IMR-90 (cell line): ENCODE data around the gene KRTAP10-3. TPM values are rescaled to one million over a fixed set of nuclear protein-coding genes. Genes with fewer than 3 reads are reported as not detected.

Source experiments
- ATAC-seq: fragments of 200-7000 bp; cut with Tn5 transposase; 2 replicates; pipeline ENCODE4 v1.9.1; 2020; ENCODE audit warnings: low read depth, mild to moderate bottlenecking, moderate library complexity
- BruUV-seq: library from RNA; stranded (reverse); fragments of 400-500 nt; replicated peaks from 2 replicates; lab custom pipeline; 2021; lab: Mats Ljungman, UMichigan
- CTCF ChIA-PET: fragments of 300-600 bp; formaldehyde crosslinking; extraction: SDS; loops from one replicate; lab custom pipeline; 2021; ENCODE audit warnings: antibody characterized with exemption; lab: Yijun Ruan, JAX
- POLR2A ChIA-PET: fragments of 300-600 bp; sonication (Branson Sonifier 250); formaldehyde crosslinking; loops from one replicate; lab custom pipeline; 2022; ENCODE audit warnings: antibody characterized with exemption; ENCODE audit not compliant: unreplicated experiment; lab: Charles Lee
- DNase-seq: peaks from one replicate; pipeline ENCODE4 v3.0.0; 2013
- H2AFZ ChIP-seq: replicated peaks from 2 replicates; pipeline ENCODE3; 2013; ENCODE audit warnings: low read length, mild to moderate bottlenecking; ENCODE audit not compliant: poor library complexity
- H2AK5ac ChIP-seq: 2 replicates; pipeline ENCODE4 v1.6.1; 2013; ENCODE audit warnings: low read depth, low read length, inconsistent platforms
- H2AK9ac ChIP-seq: replicated peaks from 2 replicates; pipeline ENCODE3; 2013; ENCODE audit warnings: mild to moderate bottlenecking, low read depth, low read length, moderate library complexity; ENCODE audit not compliant: poor library complexity
- H2BK120ac ChIP-seq: 2 replicates; pipeline ENCODE4 v1.6.1; 2013; ENCODE audit warnings: low read depth, low read length, inconsistent platforms
- H2BK15ac ChIP-seq: 3 replicates; pipeline ENCODE4 v1.6.1; 2013; ENCODE audit warnings: low read depth, low read length, inconsistent platforms
- H2BK20ac ChIP-seq: 2 replicates; pipeline ENCODE4 v1.6.1; 2013; ENCODE audit warnings: low read depth, mild to moderate bottlenecking, inconsistent platforms, low read length, moderate library complexity
- H2BK5ac ChIP-seq: 2 replicates; pipeline ENCODE4 v1.6.1; 2013; ENCODE audit warnings: mild to moderate bottlenecking, low read depth, low read length, inconsistent platforms; ENCODE audit not compliant: poor library complexity, severe bottlenecking
- H3K14ac ChIP-seq: replicated peaks from 2 replicates; pipeline ENCODE4 v1.6.1; 2013; ENCODE audit warnings: low read depth, low read length, inconsistent platforms
- H3K18ac ChIP-seq: 2 replicates; pipeline ENCODE4 v1.6.1; 2013; ENCODE audit warnings: low read depth, low read length, control low read depth
- H3K23ac ChIP-seq: 2 replicates; pipeline ENCODE4 v1.6.1; 2013; ENCODE audit warnings: low read depth, low read length, inconsistent platforms
- H3K27ac ChIP-seq: 2 replicates; pipeline ENCODE4 v1.5.1; 2013; ENCODE audit warnings: mild to moderate bottlenecking, control low read depth, low read length; ENCODE audit not compliant: insufficient read depth
- H3K27me3 ChIP-seq: 2 replicates; pipeline ENCODE4 v1.6.1; 2013; ENCODE audit warnings: low read length; ENCODE audit not compliant: control insufficient read depth, insufficient read depth
- H3K36me3 ChIP-seq: 2 replicates; pipeline ENCODE4 v1.6.1; 2013; ENCODE audit warnings: low read length, mixed read lengths; ENCODE audit not compliant: control insufficient read depth, insufficient read depth
- H3K4ac ChIP-seq: 2 replicates; pipeline ENCODE4 v1.6.1; 2013; ENCODE audit warnings: low read depth, low read length, inconsistent platforms
- H3K4me1 ChIP-seq: 2 replicates; pipeline ENCODE4 v1.6.1; 2013; ENCODE audit warnings: low read length, mixed read lengths; ENCODE audit not compliant: control insufficient read depth, insufficient read depth
- H3K4me2 ChIP-seq: 2 replicates; pipeline ENCODE4 v1.6.1; 2013; ENCODE audit warnings: low read depth, mild to moderate bottlenecking, control low read depth, low read length, moderate library complexity
- H3K4me3 ChIP-seq: 2 replicates; pipeline ENCODE4 v1.5.1; 2013; ENCODE audit warnings: low read depth, mild to moderate bottlenecking, control low read depth, low read length, moderate library complexity; ENCODE audit not compliant: insufficient read depth
- H3K56ac ChIP-seq: 2 replicates; pipeline ENCODE4 v1.6.1; 2013; ENCODE audit warnings: low read length, inconsistent platforms; ENCODE audit not compliant: insufficient read depth; ENCODE audit errors: extremely low read depth
- H3K79me1 ChIP-seq, 2 experiments: 2 replicates each; pipeline ENCODE4 v1.6.1; 2013; ENCODE audit warnings: low read length in 2 of 2, inconsistent platforms in 1 of 2, low read depth in 1 of 2
- H3K9ac ChIP-seq: 2 replicates; pipeline ENCODE4 v1.6.1; 2013; ENCODE audit warnings: low read depth, low read length, control low read depth
- H3K9me1 ChIP-seq: 2 replicates; pipeline ENCODE4 v1.6.1; 2013; ENCODE audit warnings: low read length, inconsistent platforms; ENCODE audit not compliant: insufficient read depth
- H3K9me3 ChIP-seq: 2 replicates; pipeline ENCODE4 v1.6.1; 2013; ENCODE audit warnings: low read length; ENCODE audit not compliant: control insufficient read depth, insufficient read depth
- H4K20me1 ChIP-seq: 2 replicates; pipeline ENCODE4 v1.6.1; 2013; ENCODE audit warnings: low read length, inconsistent platforms; ENCODE audit not compliant: insufficient read depth
- H4K5ac ChIP-seq: 2 replicates; pipeline ENCODE4 v1.6.1; 2013; ENCODE audit warnings: mild to moderate bottlenecking, low read depth, low read length, control low read depth
- H4K8ac ChIP-seq, 2 experiments: 2 replicates each; pipeline ENCODE4 v1.6.1; 2013; ENCODE audit warnings: low read depth in 2 of 2, low read length in 2 of 2, control low read depth in 1 of 2, inconsistent platforms in 1 of 2
- H4K91ac ChIP-seq: 2 replicates; pipeline ENCODE4 v1.6.1; 2013; ENCODE audit warnings: low read depth, low read length, inconsistent platforms; ENCODE audit not compliant: insufficient read depth
- MXI1 ChIP-seq: IDR thresholded peaks from 2 replicates; pipeline ENCODE4 v1.6.1; 2012; ENCODE audit warnings: low read depth, mild to moderate bottlenecking, low read length, moderate library complexity, borderline replicate concordance
- RAD21 ChIP-seq: IDR thresholded peaks from 2 replicates; pipeline ENCODE4 v1.6.1; 2012; ENCODE audit warnings: low read length, improper control_type of control experiment
- WGBS, 2 experiments: methylation state at CpG; one replicate each; pipeline versions ENCODE4 v1.1.5 to v1.1.7; 2013; ENCODE audit warnings: missing lambda C conversion rate in 2 of 2; ENCODE audit not compliant: insufficient read length in 1 of 2; ENCODE audit errors: extremely low coverage in 2 of 2; 5-methylcytosine and 5-hydroxymethylcytosine counted together
- dilution Hi-C: fragments of 300-500 bp; cut with HindIII; formaldehyde crosslinking; loops from one replicate; pipeline ENCODE4 v1.14.3; 2018; ENCODE audit warnings: low sequenced_read_pairs; ENCODE audit not compliant: unreplicated experiment
- in situ Hi-C: fragments of 300-500 bp; cut with MboI; formaldehyde crosslinking; loops from 3 replicates; pipeline ENCODE4 v1.14.3; 2019; ENCODE audit warnings: low sequenced_read_pairs, inconsistent platforms, mixed read lengths
- intact Hi-C: fragments of 100-400 bp; cut with micrococcal nuclease; formaldehyde crosslinking; loops from 2 replicates; pipeline ENCODE4 v1.10.0; 2022
- polyA plus RNA-seq, 3 experiments: library from polyadenylated mRNA; depleted of rRNA; stranded (reverse); fragments of >200 nt; gene quantifications; 2 replicates each; pipeline ENCODE4 v1.2.3, GENCODE V29; 2012; ENCODE audit warnings: low replicate concordance in 1 of 3
- total RNA-seq: library from RNA; depleted of rRNA; stranded (reverse); fragments of >200 nt; gene quantifications from 2 replicates; pipeline ENCODE4 v1.2.3, GENCODE V29; 2012

The KRTAP10-3 gene
- total and polyA plus RNA-seq, 2 of the 4 experiments (the other 2 are of a cell fraction), result not detected

DNA sequence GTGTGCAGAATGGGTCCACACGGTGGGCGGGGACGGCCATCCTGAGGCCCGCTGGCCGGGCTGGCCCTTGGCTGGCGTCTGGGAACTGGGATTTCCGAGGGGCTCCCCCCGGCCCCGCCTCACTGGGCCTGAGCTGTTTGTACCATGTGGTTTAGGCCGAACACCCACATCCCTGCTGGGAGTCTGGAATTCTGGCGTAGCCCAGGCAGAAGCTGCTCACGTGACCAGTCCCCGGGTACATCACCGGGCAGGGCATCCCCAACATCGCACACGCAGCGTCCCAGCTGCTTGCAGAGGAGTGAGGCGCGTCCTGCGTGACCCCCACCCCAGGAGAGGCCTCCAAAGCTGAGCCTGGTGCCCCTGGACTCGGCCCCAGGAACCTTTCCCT, 43.9 kb upstream of the KRTAP10-3 start:
- dilution Hi-C loops (no loop called here), intact Hi-C loops (no loop called here), in situ Hi-C loops (no loop called here)
- Histone ChIP-seq H4K91ac (no peak overlapping the region), H3K27me3 (peaks cover 2% of the 10 kb centered on the region), H4K5ac (no peak overlapping the region), H4K8ac (no peak overlapping the region), H3K56ac (no peak overlapping the region), H2AFZ (no peak overlapping the region), H3K4ac (no peak overlapping the region), H3K18ac (no peak overlapping the region), H3K9me3 (no peaks in the 10 kb centered on the region), H3K4me1 (no peaks in the 10 kb centered on the region), H3K4me2 (no peak overlapping the region), H2BK15ac (no peak overlapping the region), H2BK20ac (no peak overlapping the region), H3K14ac (no peak overlapping the region), H2AK9ac (no peak overlapping the region), H3K9ac (no peak overlapping the region), H3K36me3 (no peaks in the 10 kb centered on the region), H3K79me1 (no peaks in the 10 kb centered on the region), H3K27ac (no peak overlapping the region), H4K20me1 (no peaks in the 10 kb centered on the region), H3K4me3 (no peak overlapping the region), H2BK5ac (no peak overlapping the region), H3K9me1 (no peaks in the 10 kb centered on the region), H2BK120ac (no peak overlapping the region), H2AK5ac (no peak overlapping the region), H3K23ac (no peak overlapping the region)
- DNase-seq, result no peak
- ChIA-PET CTCF (no interaction called here), POLR2A (no interaction called here)
- TF ChIP-seq MXI1, result no peak
- TF ChIP-seq RAD21, result no peak
- WGBS, 2 experiments, result 46% methylated on average over 10 of the region's 21 CpGs; no CpG with 5 or more reads in 1 of the 2 experiments
- ATAC-seq, result no peak
- no TSS peak for BruUV-seq
